Measurements from ENCODE around the gene LHFPL4.
"Not testable (repeated sequence)": the region's sequence is repeated elsewhere in the genome, so short reads cannot be mapped to it uniquely, and the experiment has no call there.

Gene LHFPL4

GRCh38 chr3:9498781-9499180 lies 54.8 kb downstream of the LHFPL4 start:
- no peak for TF ChIP-seq CTCF (IDR thresholded peaks at IDR 0.05; ENCODE audit: borderline replicate concordance, insufficient read depth, low read depth, low read length)
- H3K4me3 ChIP-seq (ENCODE audit: low read depth, low read length): no peak overlapping the region

- no peak for TF ChIP-seq CTCF (IDR thresholded peaks at IDR 0.05; ENCODE audit: borderline replicate concordance, insufficient read depth, low read depth, low read length)
- no peak overlapping the region for H3K4me3 ChIP-seq (ENCODE audit: low read depth, low read length)
Observed at GRCh38 chr3:9497821-9498565, 55.6 kb downstream of the LHFPL4 start.

GRCh38 chr3:9496893-9497292 lies 56.7 kb downstream of the LHFPL4 start:
- no peak for TF ChIP-seq CTCF (IDR thresholded peaks at IDR 0.05; ENCODE audit: borderline replicate concordance, insufficient read depth, low read depth, low read length)
- H3K4me3 ChIP-seq (ENCODE audit: low read depth, low read length): no peak overlapping the region

DNA sequence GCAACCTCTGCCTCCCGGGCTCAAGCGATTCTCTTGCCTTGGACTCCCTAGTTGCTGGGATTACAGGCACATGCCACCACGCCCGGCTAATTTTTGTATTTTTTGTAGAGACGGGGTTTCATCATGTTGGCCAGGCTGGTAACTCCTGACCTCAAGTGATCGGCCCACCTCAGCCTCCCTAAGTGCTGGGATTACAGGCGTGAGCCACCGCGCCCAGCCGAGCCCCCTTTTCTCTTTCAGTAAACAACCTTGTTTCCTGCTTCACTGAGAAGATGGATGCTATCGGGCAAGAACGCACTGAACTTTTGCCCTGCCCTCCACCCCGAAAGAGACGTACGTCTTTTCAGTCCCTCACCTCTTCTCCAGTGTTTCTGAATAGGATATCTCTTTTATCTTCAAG lies 59.6 kb downstream of the LHFPL4 start:
- not testable (repeated sequence) for H3K4me3 ChIP-seq (ENCODE audit: low read depth, low read length)

DNA sequence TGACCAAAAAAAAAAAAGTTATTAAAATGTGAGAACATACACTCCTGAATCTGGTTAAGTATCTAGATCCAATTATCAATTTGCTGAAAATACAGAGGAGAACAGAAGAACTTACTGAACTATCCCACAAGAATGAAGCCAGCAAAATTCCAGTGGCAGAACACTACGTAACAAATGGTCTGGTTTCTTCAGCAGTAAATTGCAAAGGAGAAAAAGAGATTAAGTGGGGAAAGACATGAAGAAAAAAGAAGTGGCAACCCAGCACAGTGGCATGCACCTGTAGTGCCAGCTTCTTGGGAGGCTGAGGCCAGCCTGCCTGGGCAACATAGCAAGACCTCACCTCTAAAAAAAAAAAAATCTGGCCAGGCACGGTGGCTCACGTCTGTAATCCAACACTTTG lies 62.1 kb downstream of the LHFPL4 start:
- no peak overlapping the region for H3K4me3 ChIP-seq (ENCODE audit: low read depth, low read length)
- no peak for TF ChIP-seq CTCF (IDR thresholded peaks at IDR 0.05; ENCODE audit: borderline replicate concordance, insufficient read depth, low read depth, low read length)

GRCh38 chr3:9485248-9485647 lies 68.4 kb downstream of the LHFPL4 start:
- no peak for TF ChIP-seq CTCF (IDR thresholded peaks at IDR 0.05; ENCODE audit: borderline replicate concordance, insufficient read depth, low read depth, low read length)
- H3K4me3 ChIP-seq (ENCODE audit: low read depth, low read length): no peak overlapping the region

DNA sequence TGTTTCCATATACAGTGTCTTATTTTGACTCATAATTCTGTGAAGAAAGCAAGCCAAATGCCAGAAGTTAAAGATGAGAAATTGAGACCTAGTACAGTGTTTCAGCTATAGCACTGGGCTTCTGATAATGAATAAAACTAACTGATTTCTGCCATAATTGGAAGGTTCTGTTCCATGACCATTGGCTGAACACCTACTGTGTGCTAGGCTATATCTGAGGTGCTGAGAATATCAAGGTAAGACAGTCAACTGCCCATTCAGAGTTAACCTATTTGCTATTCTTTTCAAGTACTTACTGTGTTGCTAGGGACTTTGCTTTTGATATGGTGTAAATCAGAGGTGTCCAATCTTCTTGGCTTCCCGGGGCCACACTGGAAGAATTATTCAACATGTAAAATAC lies 73.4 kb downstream of the LHFPL4 start:
- no peak for TF ChIP-seq CTCF (IDR thresholded peaks at IDR 0.05; ENCODE audit: borderline replicate concordance, insufficient read depth, low read depth, low read length)
- H3K4me3 ChIP-seq (ENCODE audit: low read depth, low read length): no peak overlapping the region
